Renal pelvis (tissue), 12 donors: ENCODE results near the gene ORC2. TPM values are rescaled to one million over a fixed set of nuclear protein-coding genes. Genes with fewer than 3 reads are reported as not detected.
"Not testable (repeated sequence)": the region's sequence is repeated elsewhere in the genome, so short reads cannot be mapped to it uniquely, and the experiment has no call there.

Experiments used
- DNase-seq: peaks from one replicate; pipeline ENCODE4 v3.0.0-alpha.2; 2013
- long read RNA-seq, 16 experiments: transcript quantifications; one replicate each; lab custom pipeline, GENCODE V29; 2026
- polyA plus RNA-seq, 3 donors: library from polyadenylated mRNA; unstranded; fragments of 120-200 nt; gene quantifications; one replicate each; pipeline ENCODE4 v1.2.1, GENCODE V29; 2013; ENCODE audit not compliant: insufficient read length in 3 of 3

Gene ORC2
- 10 to 100 TPM; 25.6 to 37.1 (median 34.0) TPM for polyA plus RNA-seq
- long read RNA-seq, donor 1, full-length matches to known transcripts, result 2 of 2 reads
- long read RNA-seq, donor 1, partial matches to known transcripts, result 0 of 2 reads
- long read RNA-seq, donor 1, other reads (novel, unspliced or antisense), result 0 of 2 reads
- long read RNA-seq, donor 2, full-length matches to known transcripts, result 5 of 5 reads
- long read RNA-seq, donor 2, partial matches to known transcripts, result 0 of 5 reads
- long read RNA-seq, donor 2, other reads (novel, unspliced or antisense), result 0 of 5 reads
- long read RNA-seq, donor 3, full-length matches to known transcripts, result 4 of 4 reads
- long read RNA-seq, donor 3, partial matches to known transcripts, result 0 of 4 reads
- long read RNA-seq, donor 3, other reads (novel, unspliced or antisense), result 0 of 4 reads
- long read RNA-seq, donor 4, full-length matches to known transcripts, result 2 of 2 reads
- long read RNA-seq, donor 4, partial matches to known transcripts, result 0 of 2 reads
- long read RNA-seq, donor 4, other reads (novel, unspliced or antisense), result 0 of 2 reads
- long read RNA-seq, donor 5, full-length matches to known transcripts, result 1 of 1 reads
- long read RNA-seq, donor 5, partial matches to known transcripts, result 0 of 1 reads
- long read RNA-seq, donor 5, other reads (novel, unspliced or antisense), result 0 of 1 reads
- long read RNA-seq, donor 6, full-length matches to known transcripts, result 3 of 3 reads
- long read RNA-seq, donor 6, partial matches to known transcripts, result 0 of 3 reads
- long read RNA-seq, donor 6, other reads (novel, unspliced or antisense), result 0 of 3 reads
- long read RNA-seq, donor 7, full-length matches to known transcripts, result 4 of 4 reads
- long read RNA-seq, donor 7, partial matches to known transcripts, result 0 of 4 reads
- long read RNA-seq, donor 7, other reads (novel, unspliced or antisense), result 0 of 4 reads
- long read RNA-seq, donor 8, result 0 reads
- long read RNA-seq, donor 9, full-length matches to known transcripts, result 6 of 6 reads
- long read RNA-seq, donor 9, partial matches to known transcripts, result 0 of 6 reads
- long read RNA-seq, donor 9, other reads (novel, unspliced or antisense), result 0 of 6 reads
- long read RNA-seq, donor 10, full-length matches to known transcripts, result 5 of 5 reads
- long read RNA-seq, donor 10, partial matches to known transcripts, result 0 of 5 reads
- long read RNA-seq, donor 10, other reads (novel, unspliced or antisense), result 0 of 5 reads
- long read RNA-seq, donor 11, full-length matches to known transcripts, result 2 of 2 reads
- long read RNA-seq, donor 11, partial matches to known transcripts, result 0 of 2 reads
- long read RNA-seq, donor 11, other reads (novel, unspliced or antisense), result 0 of 2 reads
- long read RNA-seq, donor 12, full-length matches to known transcripts, result 10 of 16 reads
- long read RNA-seq, donor 12, partial matches to known transcripts, result 6 of 16 reads
- long read RNA-seq, donor 12, other reads (novel, unspliced or antisense), result 0 of 16 reads
- long read RNA-seq, donor 13, full-length matches to known transcripts, result 1 of 1 reads
- long read RNA-seq, donor 13, partial matches to known transcripts, result 0 of 1 reads
- long read RNA-seq, donor 13, other reads (novel, unspliced or antisense), result 0 of 1 reads
- long read RNA-seq, donor 14, result 0 reads
- long read RNA-seq, donor 15, full-length matches to known transcripts, result 6 of 6 reads
- long read RNA-seq, donor 15, partial matches to known transcripts, result 0 of 6 reads
- long read RNA-seq, donor 15, other reads (novel, unspliced or antisense), result 0 of 6 reads
- long read RNA-seq, donor 16, full-length matches to known transcripts, result 4 of 4 reads
- long read RNA-seq, donor 16, partial matches to known transcripts, result 0 of 4 reads
- long read RNA-seq, donor 16, other reads (novel, unspliced or antisense), result 0 of 4 reads

DNA sequence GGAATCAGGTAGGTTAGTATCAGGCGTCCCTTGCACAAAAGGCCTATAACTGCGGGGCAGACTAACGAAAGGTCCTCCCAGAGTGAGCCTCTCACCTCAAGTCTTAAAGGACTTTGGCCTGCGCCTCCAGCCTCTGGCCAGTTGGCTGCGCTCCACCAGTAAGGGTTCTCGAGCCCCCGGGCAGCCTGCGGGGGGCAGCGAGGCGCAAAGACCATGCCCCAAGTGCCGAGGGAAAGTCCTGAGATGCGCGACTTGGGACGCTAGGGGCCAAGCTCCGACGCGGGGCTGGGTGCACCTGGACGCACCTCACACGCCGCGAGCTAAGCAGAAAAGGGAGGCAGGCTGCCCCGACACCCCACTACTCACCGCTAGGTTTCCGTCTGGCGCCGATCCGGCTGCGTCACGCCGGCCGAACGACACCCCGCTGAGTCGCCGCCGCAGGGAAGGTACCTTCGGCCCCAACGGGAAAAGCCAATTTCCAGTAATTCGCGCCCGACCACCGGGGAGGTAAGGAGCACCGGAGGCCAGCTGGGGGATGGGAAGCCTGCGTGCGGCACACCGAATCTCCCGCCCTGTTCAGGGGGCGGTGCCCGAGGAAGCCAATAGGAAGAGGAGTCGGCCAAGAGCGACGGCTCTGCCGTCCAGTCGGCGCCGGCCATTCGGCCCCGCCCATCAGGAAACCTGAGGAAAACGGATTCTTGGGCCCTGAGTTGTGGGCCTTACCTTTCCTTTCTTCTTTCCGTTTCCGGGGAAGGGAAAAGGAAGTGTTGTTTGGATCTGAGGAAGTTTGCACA, at the start of gene ORC2:
TSS of gene ORC2 (minus strand) at position 537 of the 794 bp plus-strand sequence. CDS start 5,537 bp downstream, outside the sequence.
- DNase-seq, result peak; percentile 96

DNA sequence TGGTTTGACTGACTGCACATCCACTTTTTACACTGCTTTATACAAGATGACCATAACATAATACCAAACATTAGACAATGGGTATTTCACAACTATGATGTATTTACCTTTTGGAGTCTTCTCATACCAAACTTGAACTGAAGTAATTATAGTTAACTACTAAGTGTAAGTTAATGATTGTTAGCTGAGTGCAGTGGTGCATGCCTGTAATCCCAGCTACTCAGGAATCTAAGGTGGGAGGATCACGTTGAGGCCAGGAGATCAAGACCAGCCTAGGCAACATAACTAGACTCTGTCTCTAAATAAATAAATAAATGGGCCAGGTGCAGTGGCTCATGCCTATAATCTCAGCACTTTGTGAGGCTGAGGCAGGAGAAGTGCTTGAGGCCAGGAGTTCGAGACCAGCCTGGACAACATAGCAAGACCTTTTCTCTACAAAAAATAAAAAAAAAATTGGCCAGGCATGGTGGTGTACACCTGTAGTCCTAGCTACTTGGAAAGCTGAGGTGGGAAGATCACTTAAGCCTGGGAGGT, 44.9 kb upstream of the ORC2 start:
- peak; percentile 48 for DNase-seq

DNA sequence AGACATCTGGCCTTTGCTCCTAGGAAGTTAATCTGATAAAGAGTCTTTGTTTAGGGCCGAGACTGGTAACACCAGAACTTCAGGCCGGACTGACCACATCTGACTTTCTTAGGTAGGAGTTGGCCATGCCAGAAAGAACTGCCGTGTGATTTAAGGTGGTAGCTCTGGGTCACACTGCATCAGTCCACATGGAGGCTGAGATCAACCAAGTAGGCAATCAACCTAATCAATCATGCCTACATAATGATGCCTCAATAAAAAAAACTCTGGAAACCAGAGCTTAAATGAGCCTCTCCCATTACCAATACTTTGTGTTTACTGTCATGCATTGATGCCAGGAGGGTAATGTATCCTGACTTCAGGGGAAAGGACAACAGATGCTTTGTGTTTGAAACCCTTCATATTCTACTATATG, 44.1 kb upstream of the ORC2 start:
- DNase-seq, result peak; percentile 65

DNA sequence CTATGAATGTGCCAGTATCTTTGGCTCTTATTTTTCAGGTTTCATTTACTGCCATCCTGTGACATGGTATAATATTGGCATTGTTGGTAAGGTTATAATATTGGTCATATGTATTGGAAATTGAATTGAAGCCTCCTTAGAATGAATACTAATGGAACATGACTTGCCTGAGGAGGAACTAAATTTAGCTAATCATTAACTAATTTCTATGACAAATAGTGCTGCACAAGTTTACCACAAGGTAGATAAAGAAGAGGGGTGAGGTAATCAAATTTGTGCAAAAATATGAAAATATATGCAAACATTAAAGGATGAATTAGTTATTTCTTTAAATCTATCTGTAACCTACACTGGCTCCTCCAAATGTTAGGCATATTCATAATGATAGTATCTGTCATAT, 43.2 kb upstream of the ORC2 start:
- DNase-seq, result no peak

DNA sequence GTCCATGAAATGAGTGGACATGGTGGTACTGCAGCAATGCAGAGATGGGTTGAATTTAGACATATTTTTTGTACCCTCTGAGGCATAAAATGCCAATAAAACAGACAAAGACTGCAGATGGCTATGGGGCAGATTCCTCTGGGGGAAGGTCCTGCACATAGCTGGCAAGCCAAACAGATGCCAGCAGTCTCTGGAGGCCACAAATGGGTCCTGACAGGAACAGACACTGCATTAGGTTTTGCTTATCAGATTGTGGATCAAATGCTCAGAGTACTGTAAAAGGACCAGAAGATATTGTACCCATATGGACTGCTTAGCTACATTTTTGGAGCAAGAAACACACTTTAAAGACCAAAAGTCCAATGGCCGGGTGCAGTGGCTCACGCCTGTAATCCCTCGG, 40.9 kb upstream of the ORC2 start:
- no peak for DNase-seq

DNA sequence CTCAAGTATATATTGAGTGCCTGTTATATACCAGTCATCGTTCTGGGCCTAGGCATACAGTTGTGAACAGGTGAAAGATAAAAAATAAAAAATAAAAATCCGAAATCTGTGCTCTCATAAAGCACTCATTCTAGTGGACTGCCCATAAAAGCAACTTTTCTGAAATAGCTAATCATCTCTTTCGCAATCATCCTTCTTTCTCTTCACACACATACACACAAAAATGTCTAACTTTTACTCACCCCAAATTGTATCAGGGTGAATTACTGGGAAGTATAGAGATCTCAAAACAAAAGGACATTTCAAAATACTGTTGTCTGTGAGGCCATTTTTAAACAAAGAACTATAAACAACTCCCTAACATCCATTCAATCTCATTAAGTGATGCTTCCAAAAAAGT, 29.6 kb upstream of the ORC2 start:
- no peak for DNase-seq

DNA sequence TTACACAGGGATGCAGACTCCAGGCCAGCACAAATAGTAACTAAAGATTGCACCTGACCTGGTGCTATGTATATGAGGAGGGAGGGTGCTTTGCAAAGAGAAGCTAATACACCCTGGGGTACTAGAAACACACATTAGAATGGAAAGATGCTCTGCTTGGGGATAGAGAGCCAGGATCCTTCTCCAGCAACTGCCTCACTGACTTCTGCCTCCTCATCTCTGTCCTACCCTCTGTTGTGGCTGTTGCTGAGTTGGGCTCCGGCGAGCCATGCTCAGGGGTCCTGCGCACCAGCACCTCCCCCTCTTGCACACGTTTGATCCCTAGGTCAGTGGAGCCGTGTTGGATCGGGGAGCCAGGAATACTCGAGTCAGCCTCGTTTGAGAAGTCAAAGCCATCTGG, 23.7 kb upstream of the ORC2 start:
- no peak for DNase-seq

DNA sequence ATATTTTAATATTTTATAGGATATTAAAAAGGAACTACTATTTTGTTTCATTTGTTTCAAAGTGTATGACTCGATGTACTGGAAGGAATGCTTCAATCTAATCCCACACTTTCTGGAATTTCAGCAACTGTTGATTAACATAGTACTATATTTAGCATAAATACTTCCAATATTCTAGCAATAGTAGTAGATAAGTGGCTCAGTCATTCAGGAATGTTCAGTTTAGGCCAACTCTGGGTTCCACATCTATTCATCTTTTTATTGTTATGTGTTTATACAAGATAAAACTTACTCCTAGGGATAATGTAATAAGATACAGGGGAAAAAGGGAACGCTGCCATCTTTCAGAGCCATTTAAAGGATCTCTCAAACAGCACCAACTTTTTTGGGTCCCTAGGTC, 22.3 kb upstream of the ORC2 start:
- DNase-seq, result no peak

DNA sequence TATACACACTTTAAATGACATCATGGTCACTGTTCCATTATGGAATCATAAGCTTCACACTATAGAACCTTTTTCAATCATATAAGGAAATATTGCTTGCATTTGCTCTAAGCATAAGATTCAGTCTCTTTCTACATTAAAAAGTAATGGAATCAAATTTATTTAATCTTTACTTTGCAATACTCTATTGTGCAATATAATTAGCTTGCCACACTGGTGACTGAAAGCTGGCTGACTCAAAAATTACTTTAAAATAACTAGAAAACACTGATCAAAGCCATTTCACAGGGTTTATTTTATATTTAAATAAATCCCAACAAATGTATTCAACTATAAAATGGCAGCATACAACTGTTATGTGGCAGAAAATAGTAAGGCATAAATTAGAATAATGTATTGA, 13.2 kb upstream of the ORC2 start:
- DNase-seq, result no peak

DNA sequence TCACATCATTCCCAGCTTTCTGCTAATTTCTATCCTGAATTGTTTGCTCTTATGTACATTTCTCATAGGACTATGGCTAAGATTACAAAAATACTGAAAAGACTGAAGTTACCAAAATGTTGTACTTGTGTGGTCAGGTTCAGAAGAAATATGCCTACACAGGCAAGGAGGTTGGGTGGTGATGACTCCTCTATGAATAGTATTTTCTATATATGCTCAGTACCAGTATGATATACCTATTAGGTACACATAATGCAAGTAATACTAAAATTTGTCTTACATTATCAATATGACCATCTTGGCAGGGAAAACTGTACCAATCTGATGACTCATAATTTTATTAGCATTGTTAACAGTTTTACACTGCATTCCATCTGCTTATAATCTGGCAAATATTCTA, 12.2 kb upstream of the ORC2 start:
- DNase-seq, result no peak

DNA sequence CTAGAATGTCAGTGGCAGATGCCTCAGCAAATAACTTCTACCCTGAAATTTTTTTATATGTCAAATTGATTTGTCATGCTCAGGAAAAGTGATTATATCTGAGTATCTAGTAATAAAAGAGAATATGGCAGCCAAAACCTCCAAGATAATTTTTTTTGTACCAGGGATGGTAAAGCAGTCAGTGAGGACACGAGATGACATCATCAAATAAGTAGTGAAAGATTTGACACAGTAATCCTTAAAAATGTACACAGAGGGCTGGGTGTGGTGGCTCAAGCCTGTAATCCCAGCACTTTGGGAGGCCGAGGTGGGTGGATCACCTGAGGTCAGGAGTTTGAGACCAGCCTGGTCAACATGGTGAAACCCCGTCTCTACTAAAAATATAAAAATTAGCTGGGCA, 6.6 kb upstream of the ORC2 start:
- DNase-seq, result not testable (repeated sequence)

DNA sequence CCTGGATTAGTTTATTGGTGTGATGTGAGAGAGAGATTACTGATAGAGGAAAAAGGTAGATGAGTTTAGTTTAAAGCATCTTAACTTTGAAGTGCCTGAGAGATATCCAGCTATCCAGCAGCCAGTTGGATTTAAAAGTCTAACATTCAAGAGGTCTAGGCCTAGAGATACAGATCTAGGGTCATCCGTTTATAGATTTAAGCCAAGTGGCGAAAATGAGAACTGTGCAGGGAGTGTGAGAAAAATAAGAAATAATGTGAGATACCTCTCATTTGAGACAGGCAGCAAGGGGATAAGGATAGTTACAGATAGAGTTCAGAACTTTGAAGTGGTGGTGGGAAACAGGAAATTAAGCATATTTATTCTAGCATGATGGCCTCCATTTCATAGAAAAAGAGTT, 5.3 kb upstream of the ORC2 start:
- no peak for DNase-seq

DNA sequence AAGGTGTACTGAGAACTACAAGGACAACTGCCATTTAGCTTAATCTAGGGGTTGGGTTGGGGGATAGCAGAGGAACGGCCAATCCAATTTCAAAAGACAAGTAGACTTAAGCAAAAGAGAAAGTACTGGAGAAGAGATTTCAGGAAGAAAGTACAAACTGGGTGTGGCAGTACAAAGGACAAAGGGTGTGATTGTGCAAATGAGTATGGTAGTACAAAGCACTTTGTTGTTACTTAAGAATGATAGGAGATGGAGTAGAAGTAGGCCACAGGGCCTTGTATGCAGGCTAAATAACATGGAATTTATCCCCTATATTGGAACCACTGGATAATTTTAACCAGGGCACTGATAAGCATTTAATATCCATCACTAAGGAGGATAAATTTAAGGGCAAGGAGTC, 4.7 kb upstream of the ORC2 start:
- no peak for DNase-seq

DNA sequence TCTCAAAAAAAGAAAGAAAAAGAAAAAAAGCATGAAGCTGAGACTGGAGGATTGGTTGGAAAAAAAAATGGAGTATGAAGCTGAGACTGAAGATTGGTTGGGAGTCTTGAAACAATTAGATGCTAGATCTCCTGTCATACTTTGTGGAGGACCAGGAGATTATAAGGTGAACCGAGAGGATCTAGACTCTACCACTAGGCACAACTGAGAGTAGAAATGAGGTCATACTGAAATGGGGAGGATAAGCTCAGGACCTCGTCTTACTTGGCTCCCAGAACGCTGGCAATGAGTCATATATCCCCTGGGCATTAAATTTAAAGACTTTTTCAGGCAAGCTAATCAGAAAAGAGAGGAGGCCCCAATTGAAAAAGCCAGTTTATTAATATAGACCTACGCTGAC, 3.3 kb upstream of the ORC2 start:
- DNase-seq, result no peak

DNA sequence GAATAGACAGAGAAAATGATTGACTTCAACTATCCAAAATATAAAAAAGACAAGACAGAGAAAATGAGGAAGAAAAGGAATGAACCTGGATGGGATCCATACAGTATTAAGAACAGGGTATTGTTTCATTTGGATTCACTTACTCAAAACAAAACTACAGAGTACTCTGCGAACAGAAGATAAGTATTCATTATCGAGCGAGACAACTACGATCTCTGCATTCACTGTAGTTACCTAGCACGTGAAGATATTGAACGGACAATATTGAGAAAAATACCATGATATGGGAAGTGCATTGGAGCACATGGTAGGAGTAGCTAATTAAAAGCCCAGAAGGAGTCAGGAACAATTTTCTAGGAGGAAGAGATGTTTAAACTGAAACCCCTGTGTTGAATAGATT, 1.0 kb upstream of the ORC2 start:
- no peak for DNase-seq

DNA sequence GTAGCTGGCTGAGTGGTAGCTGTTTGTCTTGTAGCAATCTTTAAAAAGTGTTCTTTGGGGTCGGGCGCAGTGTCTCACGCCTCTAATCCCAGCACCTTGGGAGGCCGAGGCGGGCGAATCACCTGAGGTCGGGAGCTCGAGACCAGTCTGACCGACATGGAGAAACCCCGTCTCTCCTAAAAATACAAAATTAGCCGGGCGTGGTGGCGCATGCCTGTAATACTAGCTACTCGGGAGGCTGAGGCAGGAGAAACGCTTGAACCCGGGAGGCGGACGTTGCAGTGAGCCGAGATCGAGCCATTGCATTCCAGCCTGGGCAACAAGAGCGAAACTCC, 425 bp upstream of the ORC2 start:
- DNase-seq, result not testable (repeated sequence)

DNA sequence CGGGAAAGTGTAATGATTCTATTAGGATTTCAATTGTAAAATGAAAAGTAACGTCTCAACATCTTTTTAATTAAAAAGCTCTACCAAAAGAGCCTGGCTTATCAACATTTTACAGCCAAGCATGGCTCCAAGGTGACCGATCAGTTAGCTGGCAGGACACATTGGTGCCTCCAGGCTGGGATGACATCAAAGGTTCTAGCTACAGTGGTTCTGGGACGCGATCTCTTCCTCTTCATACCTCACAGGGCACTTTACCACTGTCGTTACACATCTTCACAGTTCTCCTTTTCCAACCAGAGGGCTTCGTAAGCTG, 693 bp downstream of the ORC2 start:
- DNase-seq, result no peak

DNA sequence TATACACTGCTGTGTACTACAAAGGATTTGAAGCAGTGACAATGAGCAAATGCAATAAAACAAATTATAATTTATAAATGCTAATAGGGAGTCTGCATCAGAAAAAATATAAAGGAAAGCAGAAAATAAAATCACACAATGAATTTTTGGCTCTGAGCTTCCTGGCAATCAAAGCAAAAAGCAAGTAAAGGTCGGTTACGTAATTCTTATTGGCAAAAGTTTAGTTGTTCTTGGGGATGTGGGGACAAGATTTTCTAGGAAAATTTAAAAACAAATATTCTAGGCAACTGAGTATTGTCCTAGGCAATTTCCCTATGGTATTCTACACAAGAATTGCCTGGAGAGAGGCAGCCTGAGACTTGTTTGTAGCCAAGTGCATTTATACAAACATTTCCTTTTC, 1.8 kb downstream of the ORC2 start:
- no peak for DNase-seq

DNA sequence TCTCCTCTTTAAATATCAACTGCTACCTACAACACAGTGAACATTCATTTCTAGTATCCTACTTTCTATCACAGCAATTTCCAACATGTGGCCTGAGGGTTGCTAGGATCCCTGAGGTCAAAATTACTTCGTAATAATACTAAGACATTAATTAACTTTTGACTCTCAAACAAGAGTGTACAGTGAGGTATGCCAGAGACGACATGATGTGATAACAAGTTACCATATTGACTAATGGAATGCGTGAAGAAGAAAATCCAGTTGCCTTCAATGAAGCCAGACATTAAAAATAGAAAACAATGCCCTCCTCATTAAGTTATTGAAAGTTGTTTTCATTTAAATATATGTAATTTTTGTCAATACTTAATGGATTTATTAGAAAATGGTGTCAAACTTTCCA, 13.1 kb downstream of the ORC2 start:
- DNase-seq, result no peak

DNA sequence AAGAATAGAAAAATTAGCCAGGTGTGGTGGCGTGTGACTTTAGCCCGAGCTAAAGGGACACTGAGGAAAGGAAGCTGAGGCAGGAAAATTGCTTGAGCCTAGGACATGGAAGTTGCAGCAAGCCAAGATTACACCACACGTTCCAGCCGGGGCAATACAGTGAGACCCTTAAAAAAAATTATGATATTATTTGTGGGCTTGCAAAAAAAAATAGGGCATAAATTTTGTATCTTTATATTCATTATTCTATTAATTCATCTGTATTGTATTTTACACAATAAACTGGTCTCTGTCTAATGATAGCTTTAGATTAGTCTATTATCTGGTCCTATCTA, 18.1 kb downstream of the ORC2 start:
- DNase-seq, result no peak
